Right renal pelvis (tissue), 4 donors: ENCODE results near the gene WWP2. TPM values are rescaled to one million over a fixed set of nuclear protein-coding genes. Genes with fewer than 3 reads are reported as not detected.

Experiments used
- DNase-seq, 4 donors: peaks; one replicate each; pipeline ENCODE4 v3.0.0-alpha.2; 2013; ENCODE audit warnings: low read depth in 4 of 4, low spot score in 3 of 4, missing footprints in 1 of 4
- polyA plus RNA-seq, 4 donors: library from polyadenylated mRNA; unstranded; fragments of 120-200 nt; gene quantifications; one replicate each; pipeline ENCODE4 v1.2.1, GENCODE V29; 2013; ENCODE audit not compliant: insufficient read length in 4 of 4

WWP2 gene
- polyA plus RNA-seq, 4 donors = 40.0 to 48.2 (median 43.1) TPM

- no peak for DNase-seq
These were observed 160.1 kb downstream of the WWP2 start for GRCh38 chr16:69922200-69922599.

- no peak for DNase-seq
These were observed 162.1 kb downstream of the WWP2 start for GRCh38 chr16:69924041-69924775.

- peak in 3 of 4 donors; percentile 44 to 67 (median 53) for DNase-seq
These were observed 162.7 kb downstream of the WWP2 start for GRCh38 chr16:69924777-69925191.

- DNase-seq = no peak
These were observed 163.2 kb downstream of the WWP2 start for GRCh38 chr16:69925311-69925710.

GRCh38 chr16:69926241-69926640 lies 164.1 kb downstream of the WWP2 start:
- DNase-seq = no peak

GRCh38 chr16:69927056-69927757 lies 165.1 kb downstream of the WWP2 start:
- DNase-seq = no peak

- no peak for DNase-seq
These were observed 166.8 kb downstream of the WWP2 start for GRCh38 chr16:69928856-69929400.

- no peak for DNase-seq
These were observed 167.3 kb downstream of the WWP2 start for GRCh38 chr16:69929480-69929879.

GRCh38 chr16:69930117-69930776 lies 168.1 kb downstream of the WWP2 start:
- peak in 2 of 4 donors; percentile 39 to 44 for DNase-seq

- DNase-seq = no peak
These were observed 169.5 kb downstream of the WWP2 start for GRCh38 chr16:69931631-69932030.

- DNase-seq = no peak
These were observed 170.1 kb downstream of the WWP2 start for GRCh38 chr16:69932228-69932627.

GRCh38 chr16:69932691-69933392 lies 170.7 kb downstream of the WWP2 start:
- DNase-seq = no peak

GRCh38 chr16:69934044-69934443 lies 171.9 kb downstream of the WWP2 start:
- DNase-seq = no peak

GRCh38 chr16:69934751-69935150 lies 172.6 kb downstream of the WWP2 start:
- no peak for DNase-seq

GRCh38 chr16:69935278-69935711 lies 173.2 kb downstream of the WWP2 start:
- DNase-seq = no peak

GRCh38 chr16:69935740-69936139 lies 173.6 kb downstream of the WWP2 start:
- DNase-seq = no peak

- no peak for DNase-seq
These were observed 174.1 kb downstream of the WWP2 start for GRCh38 chr16:69936252-69936651.

GRCh38 chr16:69936751-69937211 lies 174.6 kb downstream of the WWP2 start:
- no peak for DNase-seq

GRCh38 chr16:69937465-69937951 lies 175.4 kb downstream of the WWP2 start:
- no peak for DNase-seq
